ENCODE measurements around the gene CMSS1.

DNA sequence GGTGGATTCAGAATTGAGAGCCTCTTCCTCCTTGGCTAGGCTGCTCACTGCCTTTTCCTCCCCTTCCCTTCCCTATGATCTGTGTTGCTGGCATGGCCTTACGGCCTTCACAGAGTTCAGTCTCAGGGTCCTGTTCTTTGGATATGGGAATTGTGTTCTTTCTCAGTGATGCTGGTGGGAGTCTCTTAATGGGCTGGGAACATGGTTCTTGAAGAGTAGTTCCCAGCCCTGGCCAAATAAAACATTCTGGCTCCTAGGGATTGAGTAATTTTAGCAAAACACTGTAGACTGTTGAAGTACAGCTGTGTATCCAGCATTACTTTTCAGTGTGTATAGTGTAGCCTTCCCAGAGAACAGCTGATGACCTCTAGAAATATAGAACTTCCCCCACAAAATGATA is 319.3 kb downstream of the CMSS1 start:
- TF ChIP-seq, protein P1, sequence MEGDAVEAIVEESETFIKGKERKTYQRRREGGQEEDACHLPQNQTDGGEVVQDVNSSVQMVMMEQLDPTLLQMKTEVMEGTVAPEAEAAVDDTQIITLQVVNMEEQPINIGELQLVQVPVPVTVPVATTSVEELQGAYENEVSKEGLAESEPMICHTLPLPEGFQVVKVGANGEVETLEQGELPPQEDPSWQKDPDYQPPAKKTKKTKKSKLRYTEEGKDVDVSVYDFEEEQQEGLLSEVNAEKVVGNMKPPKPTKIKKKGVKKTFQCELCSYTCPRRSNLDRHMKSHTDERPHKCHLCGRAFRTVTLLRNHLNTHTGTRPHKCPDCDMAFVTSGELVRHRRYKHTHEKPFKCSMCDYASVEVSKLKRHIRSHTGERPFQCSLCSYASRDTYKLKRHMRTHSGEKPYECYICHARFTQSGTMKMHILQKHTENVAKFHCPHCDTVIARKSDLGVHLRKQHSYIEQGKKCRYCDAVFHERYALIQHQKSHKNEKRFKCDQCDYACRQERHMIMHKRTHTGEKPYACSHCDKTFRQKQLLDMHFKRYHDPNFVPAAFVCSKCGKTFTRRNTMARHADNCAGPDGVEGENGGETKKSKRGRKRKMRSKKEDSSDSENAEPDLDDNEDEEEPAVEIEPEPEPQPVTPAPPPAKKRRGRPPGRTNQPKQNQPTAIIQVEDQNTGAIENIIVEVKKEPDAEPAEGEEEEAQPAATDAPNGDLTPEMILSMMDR (IDR thresholded peaks at IDR 0.05), result no peak
- TF ChIP-seq POLR2A (IDR thresholded peaks at IDR 0.05) (no peak), EP300 (IDR thresholded peaks at IDR 0.05) (no peak)
